Measurements from ENCODE around the gene RNF26. TPM values are rescaled to one million over a fixed set of nuclear protein-coding genes. Genes with fewer than 3 reads are reported as not detected.

Gene RNF26
- total RNA-seq (4.7 TPM), polyA plus RNA-seq (33.3 TPM)

- WGBS = under 1% methylated on average over 54 of the region's 54 CpGs
- no peaks in the 10 kb centered on the region for H3K36me3 ChIP-seq (ENCODE audit: insufficient read depth)
- H3K4me3 ChIP-seq (ENCODE audit: low read depth, low read length) = peak within 1 kb of the TSS; percentile 89
- DNase-seq (ENCODE audit: extremely low spot score) = peak; percentile 98
- peaks cover 4% of the 10 kb centered on the region for H3K4me1 ChIP-seq (ENCODE audit: insufficient read depth)
- H3K27ac ChIP-seq (ENCODE audit: low read depth) = peak within 1 kb of the TSS; percentile 94
Measured at GRCh38 chr11:119334174-119334930, at the start of gene RNF26. RNF26 (plus strand) TSS chr11:119334527; CDS start chr11:119335123, 596 bp downstream.

DNA sequence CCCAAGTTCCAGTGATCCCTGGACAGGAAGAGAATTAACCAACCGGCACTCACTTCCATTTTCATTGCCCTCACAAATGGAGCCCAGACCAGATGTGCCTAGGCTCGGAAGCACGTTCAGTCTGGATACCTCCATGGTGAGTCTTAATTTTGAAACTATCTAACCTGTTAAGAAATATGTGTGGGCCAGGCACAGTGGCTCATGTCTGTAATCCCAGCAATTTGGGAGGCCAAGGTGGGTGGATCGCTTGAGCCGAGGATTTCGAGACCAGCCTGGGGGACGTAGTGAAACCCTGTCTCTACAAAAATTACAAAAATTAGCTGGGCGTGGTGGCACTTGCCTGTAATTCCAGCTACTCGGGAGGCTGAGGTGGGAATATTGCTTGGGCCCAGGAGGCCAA, 48.9 kb upstream of the RNF26 start:
- no peaks in the 10 kb centered on the region for H3K4me1 ChIP-seq (ENCODE audit: insufficient read depth)
- DNase-seq (ENCODE audit: extremely low spot score) = no peak
- no peak overlapping the region for H3K4me3 ChIP-seq (ENCODE audit: low read depth, low read length)
- no peak overlapping the region for H3K27ac ChIP-seq (ENCODE audit: low read depth)
- 95% methylated on average over 9 of the region's 9 CpGs for WGBS
- H3K36me3 ChIP-seq (ENCODE audit: insufficient read depth) = peaks cover 3% of the 10 kb centered on the region

DNA sequence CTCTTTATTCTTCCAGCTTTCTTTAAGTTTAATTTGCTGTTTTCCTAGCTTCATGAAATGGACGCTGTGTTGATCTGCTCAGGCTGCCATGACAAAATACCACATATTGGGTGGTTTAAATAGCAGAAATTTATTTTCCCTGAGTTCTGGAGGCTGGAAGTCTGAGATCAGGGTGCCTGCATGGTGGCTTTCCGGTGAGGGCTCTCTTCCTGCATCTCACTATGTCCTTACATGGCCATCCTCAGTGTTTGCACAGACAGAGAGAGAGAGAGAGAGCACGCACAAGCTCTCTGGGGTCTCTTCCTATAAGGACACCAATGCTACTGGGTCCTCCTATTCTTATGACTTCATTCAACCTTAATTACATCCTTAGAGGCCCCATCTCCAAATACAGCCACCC, 46.1 kb upstream of the RNF26 start:
- WGBS = 73% methylated on average over 3 of the region's 3 CpGs
- H3K4me3 ChIP-seq (ENCODE audit: low read depth, low read length) = no peak overlapping the region
- H3K4me1 ChIP-seq (ENCODE audit: insufficient read depth) = no peaks in the 10 kb centered on the region
- DNase-seq (ENCODE audit: extremely low spot score) = no peak
- H3K27ac ChIP-seq (ENCODE audit: low read depth) = no peak overlapping the region
- H3K36me3 ChIP-seq (ENCODE audit: insufficient read depth) = peaks cover 3% of the 10 kb centered on the region

GRCh38 chr11:119290894-119291497, 43.3 kb upstream of the RNF26 start:
- no peak for DNase-seq (ENCODE audit: extremely low spot score)
- Histone ChIP-seq H3K27ac (ENCODE audit: low read depth) (no peak overlapping the region), H3K4me1 (ENCODE audit: insufficient read depth) (no peaks in the 10 kb centered on the region), H3K4me3 (ENCODE audit: low read depth, low read length) (no peak overlapping the region), H3K36me3 (ENCODE audit: insufficient read depth) (peaks cover 4% of the 10 kb centered on the region)
- 98% methylated on average over 10 of the region's 10 CpGs for WGBS

- no peak overlapping the region for H3K27ac ChIP-seq (ENCODE audit: low read depth)
- WGBS = 94% methylated on average over 3 of the region's 3 CpGs
- DNase-seq (ENCODE audit: extremely low spot score) = no peak
Measured at GRCh38 chr11:119293461-119293860, 40.9 kb upstream of the RNF26 start.

GRCh38 chr11:119295178-119295577, 39.1 kb upstream of the RNF26 start:
- Histone ChIP-seq H3K4me1 (ENCODE audit: insufficient read depth) (no peaks in the 10 kb centered on the region), H3K36me3 (ENCODE audit: insufficient read depth) (peaks cover 10% of the 10 kb centered on the region), H3K27ac (ENCODE audit: low read depth) (no peak overlapping the region), H3K4me3 (ENCODE audit: low read depth, low read length) (no peak overlapping the region)
- DNase-seq (ENCODE audit: extremely low spot score) = no peak
- WGBS = 64% methylated on average over 3 of the region's 3 CpGs

More at GRCh38 chr11:119293461-119293860, 40.9 kb upstream of the RNF26 start:
- Histone ChIP-seq H3K36me3 (ENCODE audit: insufficient read depth) (peaks cover 5% of the 10 kb centered on the region), H3K4me1 (ENCODE audit: insufficient read depth) (no peaks in the 10 kb centered on the region), H3K4me3 (ENCODE audit: low read depth, low read length) (no peak overlapping the region)

DNA sequence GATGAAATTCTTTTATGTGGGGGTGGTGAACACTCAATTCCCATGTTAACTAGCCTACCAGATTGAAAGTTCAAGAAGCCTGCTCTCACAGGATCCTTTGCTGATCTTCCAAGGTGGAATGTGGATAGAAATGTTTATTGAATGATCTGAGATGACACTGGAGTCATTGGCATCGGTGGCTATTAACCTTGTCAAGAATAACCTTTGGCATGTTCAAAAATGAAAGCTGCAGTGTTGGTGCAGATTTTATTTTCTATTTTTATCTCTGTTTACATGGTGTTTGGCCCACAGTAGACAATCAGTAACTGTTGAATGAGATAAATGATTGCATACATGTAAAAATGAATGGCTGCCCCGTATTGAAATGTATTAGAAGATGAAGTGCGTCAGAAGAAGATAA, 36.4 kb upstream of the RNF26 start:
- Histone ChIP-seq H3K4me1 (ENCODE audit: insufficient read depth) (no peaks in the 10 kb centered on the region), H3K4me3 (ENCODE audit: low read depth, low read length) (no peak overlapping the region), H3K36me3 (ENCODE audit: insufficient read depth) (peaks cover 10% of the 10 kb centered on the region), H3K27ac (ENCODE audit: low read depth) (no peak overlapping the region)
- WGBS = 72% methylated on average over 3 of the region's 3 CpGs
- DNase-seq (ENCODE audit: extremely low spot score) = no peak

GRCh38 chr11:119298726-119299125, 35.6 kb upstream of the RNF26 start:
- no peak overlapping the region for H3K27ac ChIP-seq (ENCODE audit: low read depth)
- peaks cover 9% of the 10 kb centered on the region for H3K36me3 ChIP-seq (ENCODE audit: insufficient read depth)

DNA sequence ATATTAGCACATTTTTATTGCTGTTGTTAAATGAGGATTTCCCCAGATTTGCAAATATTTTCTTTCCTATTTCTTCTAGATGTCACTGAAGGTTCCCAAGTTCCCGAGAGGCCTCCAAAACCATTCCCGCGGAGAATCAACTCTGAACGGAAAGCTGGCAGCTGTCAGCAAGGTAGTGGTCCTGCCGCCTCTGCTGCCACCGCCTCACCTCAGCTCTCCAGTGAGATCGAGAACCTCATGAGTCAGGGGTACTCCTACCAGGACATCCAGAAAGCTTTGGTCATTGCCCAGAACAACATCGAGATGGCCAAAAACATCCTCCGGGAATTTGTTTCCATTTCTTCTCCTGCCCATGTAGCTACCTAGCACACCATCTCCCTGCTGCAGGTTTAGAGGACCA, 34.9 kb upstream of the RNF26 start:
- H3K36me3 ChIP-seq (ENCODE audit: insufficient read depth) = peaks cover 9% of the 10 kb centered on the region
- 95% methylated on average over 9 of the region's 9 CpGs for WGBS
- no peak overlapping the region for H3K27ac ChIP-seq (ENCODE audit: low read depth)
- no peak for DNase-seq (ENCODE audit: extremely low spot score)
- no peak overlapping the region for H3K4me3 ChIP-seq (ENCODE audit: low read depth, low read length)
- H3K4me1 ChIP-seq (ENCODE audit: insufficient read depth) = no peaks in the 10 kb centered on the region

More at GRCh38 chr11:119298726-119299125, 35.6 kb upstream of the RNF26 start:
- 84% methylated on average over 2 of the region's 2 CpGs for WGBS
- H3K4me3 ChIP-seq (ENCODE audit: low read depth, low read length) = no peak overlapping the region
- DNase-seq (ENCODE audit: extremely low spot score) = no peak
- no peaks in the 10 kb centered on the region for H3K4me1 ChIP-seq (ENCODE audit: insufficient read depth)

GRCh38 chr11:119300198-119300964, 33.9 kb upstream of the RNF26 start:
- Histone ChIP-seq H3K4me1 (ENCODE audit: insufficient read depth) (no peaks in the 10 kb centered on the region), H3K27ac (ENCODE audit: low read depth) (no peak overlapping the region)
- 75% methylated on average over 3 of the region's 3 CpGs for WGBS

DNA sequence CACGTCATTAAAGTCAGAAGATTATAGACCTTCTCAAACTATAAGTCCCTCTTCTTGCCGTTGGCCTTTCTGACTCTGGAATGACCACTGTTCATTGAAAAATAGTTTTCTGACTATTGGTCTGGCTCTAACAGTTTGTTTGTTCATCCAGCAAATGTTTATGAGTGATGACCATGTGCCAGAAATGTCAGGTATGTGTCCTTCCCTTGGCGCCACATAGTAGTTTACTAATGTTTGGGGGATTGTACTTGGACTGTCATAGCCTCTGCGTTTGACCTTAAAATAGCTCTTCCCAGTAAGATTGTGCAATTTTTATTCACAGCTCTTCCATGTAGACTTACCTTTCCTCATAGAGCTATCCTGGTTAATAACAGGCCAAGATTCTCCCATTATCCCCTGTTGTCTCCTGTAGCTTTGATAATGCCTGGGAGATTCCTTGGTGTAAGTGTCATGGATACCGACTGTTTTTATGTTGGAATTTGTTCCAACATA, 31.1 kb upstream of the RNF26 start:
- Histone ChIP-seq H3K27ac (ENCODE audit: low read depth) (no peak overlapping the region), H3K36me3 (ENCODE audit: insufficient read depth) (peaks cover 5% of the 10 kb centered on the region), H3K4me3 (ENCODE audit: low read depth, low read length) (no peak overlapping the region), H3K4me1 (ENCODE audit: insufficient read depth) (no peaks in the 10 kb centered on the region)
- DNase-seq (ENCODE audit: extremely low spot score) = no peak
- 74% methylated on average over 5 of the region's 5 CpGs for WGBS

More at GRCh38 chr11:119300198-119300964, 33.9 kb upstream of the RNF26 start:
- no peak overlapping the region for H3K4me3 ChIP-seq (ENCODE audit: low read depth, low read length)
- peaks cover 9% of the 10 kb centered on the region for H3K36me3 ChIP-seq (ENCODE audit: insufficient read depth)
- no peak for DNase-seq (ENCODE audit: extremely low spot score)

GRCh38 chr11:119305556-119306372, 28.6 kb upstream of the RNF26 start:
- H3K4me3 ChIP-seq (ENCODE audit: low read depth, low read length) = no peak overlapping the region
- H3K36me3 ChIP-seq (ENCODE audit: insufficient read depth) = no peaks in the 10 kb centered on the region
- no peak for DNase-seq (ENCODE audit: extremely low spot score)
- 69% methylated on average over 7 of the region's 7 CpGs for WGBS
- no peaks in the 10 kb centered on the region for H3K4me1 ChIP-seq (ENCODE audit: insufficient read depth)
- H3K27ac ChIP-seq (ENCODE audit: low read depth) = no peak overlapping the region

DNA sequence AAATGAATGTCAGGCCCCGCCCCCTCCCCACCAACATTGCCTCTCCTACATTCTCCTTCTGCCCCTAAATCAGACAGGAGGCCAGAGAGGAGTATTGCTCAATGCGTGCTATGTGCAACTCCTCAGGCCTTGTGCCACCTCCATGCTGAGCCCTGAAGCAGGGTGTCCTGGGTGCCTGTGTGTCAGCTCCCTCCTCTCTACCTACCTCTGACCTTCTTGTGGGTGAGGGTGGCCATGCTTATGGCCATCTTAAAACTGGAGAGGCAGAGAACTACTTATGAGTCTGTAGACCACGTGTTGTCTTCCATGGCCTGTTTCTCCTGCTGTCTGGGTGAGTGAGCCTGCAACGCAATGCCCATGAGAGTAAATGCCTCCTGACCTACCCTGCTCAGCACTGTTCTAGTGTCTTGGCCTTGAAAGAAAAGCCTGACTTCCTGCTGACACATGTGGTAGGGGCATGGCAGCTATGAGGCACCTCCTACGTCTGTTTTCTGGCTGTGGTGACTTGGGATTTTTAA, 27.9 kb upstream of the RNF26 start:
- no peaks in the 10 kb centered on the region for H3K36me3 ChIP-seq (ENCODE audit: insufficient read depth)
- no peaks in the 10 kb centered on the region for H3K4me1 ChIP-seq (ENCODE audit: insufficient read depth)
- H3K4me3 ChIP-seq (ENCODE audit: low read depth, low read length) = no peak overlapping the region
- DNase-seq (ENCODE audit: extremely low spot score) = no peak
- H3K27ac ChIP-seq (ENCODE audit: low read depth) = no peak overlapping the region
- WGBS = 58% methylated on average over 5 of the region's 5 CpGs
